ENCODE measurements around the gene NUDCD2. TPM values are rescaled to one million over a fixed set of nuclear protein-coding genes. Genes with fewer than 3 reads are reported as not detected.

The NUDCD2 gene
- total and polyA plus RNA-seq, 4 donors, result 3.8 to 25.0 (median 11.6) TPM

GRCh38 chr5:163478126-163478981 lies 18.5 kb upstream of the NUDCD2 start:
- no peak for ATAC-seq (ENCODE audit: insufficient read depth, low FRiP score)
- no peak for TF ChIP-seq CTCF (IDR thresholded peaks at IDR 0.05; ENCODE audit: control extremely low read depth, extremely low read depth)

GRCh38 chr5:163475411-163475810 lies 15.5 kb upstream of the NUDCD2 start:
- TF ChIP-seq CTCF (IDR thresholded peaks at IDR 0.05; ENCODE audit: control extremely low read depth, extremely low read depth), result no peak
- Histone ChIP-seq H3K27me3 (ENCODE audit: control insufficient read depth in 3 of 3, insufficient read depth in 3 of 3, low read length in 2 of 3) (no peaks in the 10 kb centered on the region), H3K4me1 (ENCODE audit: control insufficient read depth in 5 of 5, insufficient read depth in 5 of 5, low read length in 5 of 5) (no peaks in the 10 kb centered on the region), H3K27ac (ENCODE audit: low read depth in 1 of 2, low read length in 1 of 2) (no peak overlapping the region), H3K9me3 (ENCODE audit: control insufficient read depth in 4 of 4, insufficient read depth in 3 of 4, low read length in 3 of 4) (no peaks in the 10 kb centered on the region), H3K36me3 (ENCODE audit: control insufficient read depth in 4 of 4, insufficient read depth in 4 of 4, low read length in 4 of 4) (peaks cover 0 to 16% (median 2%) of the 10 kb centered on the region in 4 donors), H3K4me3 (no peak overlapping the region), H3K9ac (ENCODE audit: insufficient read depth in 1 of 2, low read length in 2 of 2) (no peak overlapping the region)
- 70 to 77% methylated on average over 2 of the region's 2 CpGs for WGBS, 2 donors
- ATAC-seq (ENCODE audit: insufficient read depth, low FRiP score) (no peak), DNase-seq (no peak)

More at GRCh38 chr5:163478126-163478981, 18.5 kb upstream of the NUDCD2 start:
- H3K9ac ChIP-seq (ENCODE audit: insufficient read depth in 1 of 2, low read length in 2 of 2), result no peak overlapping the region
- no peak overlapping the region for H3K4me3 ChIP-seq
- H3K36me3 ChIP-seq (ENCODE audit: control insufficient read depth in 4 of 4, insufficient read depth in 4 of 4, low read length in 4 of 4), result peaks cover 0 to 18% (median 2%) of the 10 kb centered on the region in 4 donors
- 94 to 95% methylated on average over 2 of the region's 2 CpGs for WGBS, 2 donors
- no peaks in the 10 kb centered on the region for H3K9me3 ChIP-seq (ENCODE audit: control insufficient read depth in 4 of 4, insufficient read depth in 3 of 4, low read length in 3 of 4)
- no peaks in the 10 kb centered on the region for H3K27me3 ChIP-seq (ENCODE audit: control insufficient read depth in 3 of 3, insufficient read depth in 3 of 3, low read length in 2 of 3)
- no peaks in the 10 kb centered on the region for H3K4me1 ChIP-seq (ENCODE audit: control insufficient read depth in 5 of 5, insufficient read depth in 5 of 5, low read length in 5 of 5)
- DNase-seq, result no peak
- no peak overlapping the region for H3K27ac ChIP-seq (ENCODE audit: low read depth in 1 of 2, low read length in 1 of 2)

GRCh38 chr5:163473635-163474243 lies 13.8 kb upstream of the NUDCD2 start:
- no peaks in the 10 kb centered on the region for H3K4me1 ChIP-seq (ENCODE audit: control insufficient read depth in 5 of 5, insufficient read depth in 5 of 5, low read length in 5 of 5)
- peaks cover 0 to 10% (median 2%) of the 10 kb centered on the region in 4 donors for H3K36me3 ChIP-seq (ENCODE audit: control insufficient read depth in 4 of 4, insufficient read depth in 4 of 4, low read length in 4 of 4)
- H3K4me3 ChIP-seq, result no peak overlapping the region
- 97% methylated on average over 3 of the region's 3 CpGs for WGBS, 2 donors
- no peak for TF ChIP-seq CTCF (IDR thresholded peaks at IDR 0.05; ENCODE audit: control extremely low read depth, extremely low read depth)
- no peak overlapping the region for H3K27ac ChIP-seq (ENCODE audit: low read depth in 1 of 2, low read length in 1 of 2)
- H3K9me3 ChIP-seq (ENCODE audit: control insufficient read depth in 4 of 4, insufficient read depth in 3 of 4, low read length in 3 of 4), result no peaks in the 10 kb centered on the region
- DNase-seq, result peak in 1 of 3 donors; percentile 16
- peak; percentile 62 for ATAC-seq (ENCODE audit: insufficient read depth, low FRiP score)
- no peaks in the 10 kb centered on the region for H3K27me3 ChIP-seq (ENCODE audit: control insufficient read depth in 3 of 3, insufficient read depth in 3 of 3, low read length in 2 of 3)
- H3K9ac ChIP-seq (ENCODE audit: insufficient read depth in 1 of 2, low read length in 2 of 2), result no peak overlapping the region

Data from lung (tissue), 12 donors.